IPS-18c (cell line): ENCODE data around the gene PPL.

Experiments
- H3K4me3 ChIP-seq: 2 replicates; pipeline ENCODE4 v1.7.0; 2013; ENCODE audit warnings: low read depth, mild to moderate bottlenecking, low read length, moderate library complexity; ENCODE audit not compliant: insufficient read depth
- H3K9me3 ChIP-seq: one replicate; pipeline ENCODE4 v1.6.1; 2013; ENCODE audit warnings: mild to moderate bottlenecking, low read length, moderate library complexity; ENCODE audit not compliant: control insufficient read depth, insufficient read depth

Gene PPL

GRCh38 chr16:4884209-4884608, 52.7 kb downstream of the PPL start:
- Histone ChIP-seq H3K4me3 (no peak overlapping the region), H3K9me3 (no peaks in the 10 kb centered on the region)

- Histone ChIP-seq H3K9me3 (no peaks in the 10 kb centered on the region), H3K4me3 (no peak overlapping the region)
These were observed 53.4 kb downstream of the PPL start for GRCh38 chr16:4883501-4883900.

DNA sequence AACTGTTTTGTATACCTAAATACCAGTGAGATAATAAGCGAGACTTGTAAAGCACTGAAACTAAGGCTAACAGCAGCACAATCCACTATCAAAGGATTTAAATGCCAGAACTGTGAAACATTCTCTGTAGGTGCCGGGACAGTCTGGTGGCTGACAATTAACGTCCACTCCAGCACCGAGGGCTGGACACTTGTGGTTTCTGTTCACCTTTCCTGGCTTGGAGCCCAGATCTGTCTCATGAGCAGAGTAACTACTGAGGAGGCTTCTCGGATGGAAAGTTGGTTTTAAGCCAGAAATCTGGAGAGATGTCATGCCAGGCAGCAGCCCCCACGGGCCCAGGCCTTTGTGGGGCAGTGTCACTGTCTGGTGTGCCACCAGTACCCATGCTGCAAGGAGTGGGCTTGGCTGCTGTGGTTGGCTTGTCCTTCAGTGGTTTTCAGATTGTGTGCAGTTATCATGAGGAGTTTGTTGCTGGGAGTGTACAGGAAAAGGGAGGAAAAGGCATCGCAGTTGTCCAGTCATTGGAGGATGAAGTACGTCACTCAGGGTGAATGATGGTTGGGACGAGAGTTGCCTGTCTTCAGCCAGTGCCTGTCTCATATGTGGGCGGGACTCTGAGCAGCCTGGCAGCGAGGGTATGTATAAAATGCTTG, 54.2 kb downstream of the PPL start:
- H3K4me3 ChIP-seq, result no peak overlapping the region
- no peaks in the 10 kb centered on the region for H3K9me3 ChIP-seq

DNA sequence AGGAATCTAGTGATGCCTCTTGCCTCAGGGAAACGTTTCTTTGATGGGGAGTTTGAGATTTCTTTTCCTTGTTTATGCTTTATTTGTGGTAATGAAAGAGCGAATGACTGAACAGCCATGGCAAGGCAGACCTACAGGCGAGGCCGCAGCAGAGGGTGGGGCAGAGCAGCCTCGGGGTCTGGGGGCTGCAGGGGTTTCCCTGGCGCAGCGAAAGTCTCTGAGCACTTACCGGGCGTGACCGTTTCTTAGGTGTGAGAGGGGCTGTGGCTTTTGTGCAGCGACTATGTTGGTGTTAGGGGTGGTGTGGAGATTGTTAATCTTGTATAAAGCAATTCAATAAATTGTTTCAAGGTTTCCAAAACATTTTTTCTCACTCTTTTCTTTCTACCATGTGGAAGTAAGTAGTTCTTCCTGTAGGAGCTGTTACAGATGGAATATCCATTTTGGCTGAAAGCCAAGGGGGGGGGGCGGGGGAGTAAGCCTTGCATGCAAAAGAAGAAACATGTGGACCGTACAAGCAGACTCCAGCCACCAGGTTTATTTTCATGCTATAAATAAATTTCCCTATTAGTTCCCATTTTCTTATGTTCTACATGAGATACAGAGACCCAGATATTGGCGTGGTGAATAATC, 54.8 kb downstream of the PPL start:
- Histone ChIP-seq H3K4me3 (no peak overlapping the region), H3K9me3 (no peaks in the 10 kb centered on the region)

GRCh38 chr16:4880006-4880580, 56.9 kb downstream of the PPL start:
- Histone ChIP-seq H3K9me3 (no peaks in the 10 kb centered on the region), H3K4me3 (no peak overlapping the region)

- Histone ChIP-seq H3K9me3 (no peaks in the 10 kb centered on the region), H3K4me3 (no peak overlapping the region)
These were observed 57.9 kb downstream of the PPL start for GRCh38 chr16:4879049-4879448.

DNA sequence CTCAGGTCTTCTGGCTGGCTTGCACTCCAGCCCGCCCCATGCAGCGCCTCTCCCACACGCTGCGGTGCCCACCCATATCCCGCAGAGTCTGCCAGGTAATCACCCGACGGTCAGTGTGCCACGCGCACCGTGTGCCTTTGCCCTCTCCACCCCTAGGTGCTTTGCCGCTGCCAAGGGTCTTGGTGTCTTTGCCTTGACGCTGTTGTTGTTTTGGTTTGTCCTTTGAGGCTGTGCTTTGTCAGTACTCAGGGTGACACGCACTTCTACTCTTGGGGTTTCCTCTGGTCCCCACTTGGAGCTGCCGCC, 59.6 kb downstream of the PPL start:
- no peaks in the 10 kb centered on the region for H3K9me3 ChIP-seq
- H3K4me3 ChIP-seq, result no peak overlapping the region

- Histone ChIP-seq H3K4me3 (no peak overlapping the region), H3K9me3 (no peaks in the 10 kb centered on the region)
These were observed 60.1 kb downstream of the PPL start for GRCh38 chr16:4876646-4877379.

DNA sequence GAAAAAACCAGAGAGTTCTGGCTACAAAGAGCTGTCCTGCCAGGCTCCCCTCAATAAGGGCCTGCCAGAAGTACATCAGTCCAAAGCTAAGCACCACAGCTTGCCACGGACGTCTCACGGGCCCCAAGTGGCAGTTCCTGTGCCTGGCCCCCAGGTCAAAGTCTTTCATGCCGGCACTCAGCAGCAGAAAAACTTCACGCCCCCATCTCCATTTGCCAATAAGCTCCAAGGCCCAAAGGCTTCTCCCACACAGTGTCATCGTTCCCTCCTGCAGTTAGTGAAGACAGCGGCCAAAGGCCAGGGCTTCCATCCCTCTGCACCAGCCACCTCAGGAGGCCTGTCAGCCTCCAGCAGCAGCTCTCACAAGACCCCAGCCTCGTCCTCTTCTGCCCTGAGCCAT, 62.3 kb downstream of the PPL start:
- H3K9me3 ChIP-seq, result no peaks in the 10 kb centered on the region
- no peak overlapping the region for H3K4me3 ChIP-seq

- Histone ChIP-seq H3K4me3 (no peak overlapping the region), H3K9me3 (no peaks in the 10 kb centered on the region)
These were observed 63.9 kb downstream of the PPL start for GRCh38 chr16:4873091-4873490.

DNA sequence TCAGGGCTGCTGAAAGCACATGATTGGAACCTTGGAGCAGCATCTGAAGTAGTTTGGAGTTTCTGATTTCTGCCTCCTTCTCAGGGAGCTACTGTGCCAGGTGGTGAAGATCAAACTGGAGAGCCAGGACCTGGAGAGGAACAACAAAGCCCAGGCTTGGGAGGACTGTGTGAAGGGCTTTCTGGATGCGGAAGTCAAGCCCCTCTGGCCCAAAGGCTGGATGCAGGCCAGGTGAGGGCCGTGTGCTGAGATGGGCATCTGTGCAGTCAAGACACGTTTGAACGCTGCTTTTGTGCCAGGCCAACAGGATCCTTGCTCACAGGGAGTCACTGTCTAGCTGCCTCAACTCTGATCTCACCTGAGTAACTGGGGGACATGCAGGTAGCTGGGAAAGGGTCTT, 65.9 kb downstream of the PPL start:
- Histone ChIP-seq H3K9me3 (no peaks in the 10 kb centered on the region), H3K4me3 (no peak overlapping the region)

GRCh38 chr16:4870138-4870671, 66.7 kb downstream of the PPL start:
- Histone ChIP-seq H3K9me3 (no peaks in the 10 kb centered on the region), H3K4me3 (no peak overlapping the region)

- H3K4me3 ChIP-seq, result no peak overlapping the region
- no peaks in the 10 kb centered on the region for H3K9me3 ChIP-seq
These were observed 67.7 kb downstream of the PPL start for GRCh38 chr16:4869147-4869805.

GRCh38 chr16:4868535-4868934, 68.4 kb downstream of the PPL start:
- H3K4me3 ChIP-seq, result no peak overlapping the region
- no peaks in the 10 kb centered on the region for H3K9me3 ChIP-seq

DNA sequence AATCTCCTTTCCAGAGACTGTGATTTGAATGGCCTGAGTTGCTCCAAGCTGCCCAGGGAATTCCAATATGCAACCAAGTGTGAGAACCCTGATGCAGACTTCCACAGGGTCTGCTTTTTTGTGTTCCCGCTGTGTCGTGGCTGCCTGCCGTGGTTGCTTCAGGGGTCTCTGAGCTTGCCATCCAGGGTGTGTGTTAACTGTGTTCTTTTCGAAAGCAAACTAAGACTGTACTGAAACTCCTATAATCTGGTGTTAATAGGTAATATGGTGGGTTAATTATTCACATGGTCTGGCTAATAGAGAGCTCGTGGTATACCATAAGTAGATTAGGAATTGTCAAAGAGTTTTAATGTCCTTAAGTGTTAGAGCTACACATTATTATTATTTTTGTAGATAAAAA, 68.9 kb downstream of the PPL start:
- no peaks in the 10 kb centered on the region for H3K9me3 ChIP-seq
- H3K4me3 ChIP-seq, result no peak overlapping the region

DNA sequence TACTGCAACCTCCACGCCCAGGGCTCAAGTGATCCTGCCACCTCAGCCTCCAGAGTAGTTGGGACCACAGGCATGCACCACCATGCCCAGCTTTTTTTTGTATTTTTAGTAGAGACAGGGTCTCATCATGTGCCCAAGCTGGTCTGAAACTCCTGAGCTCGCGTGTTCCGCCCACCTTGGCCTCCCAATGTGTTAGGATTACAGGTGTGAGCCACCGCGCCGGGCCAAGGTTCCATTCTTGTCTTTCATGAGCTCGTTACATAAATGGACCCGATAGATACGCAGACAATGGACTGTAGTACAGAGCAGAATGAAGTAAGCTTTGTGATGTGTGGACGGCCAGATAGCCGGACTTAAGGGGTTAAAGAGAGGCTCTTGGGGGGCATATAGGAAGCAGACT, 70.4 kb downstream of the PPL start:
- H3K4me3 ChIP-seq, result no peak overlapping the region
- peaks cover 3% of the 10 kb centered on the region for H3K9me3 ChIP-seq

DNA sequence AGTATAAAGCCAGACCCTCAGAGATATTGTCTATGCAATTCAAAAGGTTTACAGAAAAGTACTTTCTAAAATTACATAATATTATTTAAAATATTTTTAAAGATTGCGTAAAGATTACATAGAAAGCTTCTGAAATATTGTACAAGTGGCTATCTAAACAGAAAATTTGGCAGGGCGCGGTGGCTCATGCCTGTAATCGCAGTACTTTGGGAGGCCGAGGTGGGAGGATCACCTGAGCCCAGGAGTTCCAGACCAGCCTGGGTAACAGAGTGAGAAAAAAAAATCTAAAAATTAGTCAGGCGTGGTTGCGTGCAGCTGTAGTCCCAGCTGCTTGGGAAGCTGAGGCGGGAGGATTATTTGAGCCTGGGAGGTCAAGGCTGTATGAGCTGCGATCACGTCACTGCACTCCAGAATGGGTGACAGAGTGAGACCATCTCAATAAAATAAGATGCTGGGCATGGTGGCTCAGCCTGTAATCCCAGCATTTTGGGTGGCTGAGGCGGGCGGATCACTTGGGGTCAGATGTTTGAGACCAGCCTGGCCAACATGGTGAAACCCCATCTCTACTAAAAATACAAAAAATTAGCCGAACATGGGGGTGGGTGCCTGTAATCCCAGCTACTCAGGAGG, 71.6 kb downstream of the PPL start:
- Histone ChIP-seq H3K9me3 (peaks cover 3% of the 10 kb centered on the region), H3K4me3 (no peak overlapping the region)
